GF-D8 (cell line): ENCODE results near the gene MKNK1.
A peak's percentile ranks its signal among the peaks of the same experiment; 100 is the strongest.

Source experiments
- DNase-seq: peaks from one replicate; lab custom pipeline; 2025; lab: John Stamatoyannopoulos, UW

MKNK1 gene

DNA sequence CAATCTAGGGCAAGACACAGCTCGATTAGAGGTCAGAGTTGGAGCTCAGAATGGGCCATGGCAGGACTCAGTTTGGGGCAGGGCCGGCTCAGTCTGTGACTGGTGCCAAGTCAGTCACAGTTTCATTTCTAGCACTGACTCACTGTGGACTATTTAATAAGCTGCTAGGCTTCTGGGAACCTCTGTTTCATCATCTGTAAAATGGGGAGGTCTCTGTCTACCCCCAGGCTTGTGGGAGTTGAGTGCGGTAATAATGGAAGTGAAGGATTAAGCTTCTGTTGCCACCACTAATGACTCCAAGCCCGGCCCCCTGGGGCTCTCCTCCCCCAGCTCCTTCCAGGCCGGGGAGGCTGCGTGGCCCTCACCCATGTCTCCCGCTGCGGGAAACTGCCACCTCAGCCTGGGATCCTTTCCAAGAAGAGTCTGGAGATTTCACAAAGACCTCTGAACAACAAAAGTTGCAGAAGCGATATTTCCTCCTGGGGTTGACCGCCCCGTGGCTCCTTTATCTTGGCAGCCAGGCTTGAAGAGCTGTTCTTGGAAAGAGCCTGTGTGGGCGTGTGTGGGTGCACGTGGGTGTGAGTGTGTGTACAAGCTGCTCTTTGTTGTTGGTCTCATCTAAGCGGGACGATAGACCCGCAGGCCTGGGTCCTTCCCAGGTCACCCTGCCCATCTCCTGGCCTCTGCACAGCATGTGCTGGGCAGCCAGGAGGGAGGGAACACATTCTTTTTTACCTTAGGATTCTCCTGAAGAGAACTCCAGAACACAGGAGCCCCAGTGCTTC is 81.7 kb downstream of the MKNK1 start:
- peak; percentile 96 for DNase-seq

DNA sequence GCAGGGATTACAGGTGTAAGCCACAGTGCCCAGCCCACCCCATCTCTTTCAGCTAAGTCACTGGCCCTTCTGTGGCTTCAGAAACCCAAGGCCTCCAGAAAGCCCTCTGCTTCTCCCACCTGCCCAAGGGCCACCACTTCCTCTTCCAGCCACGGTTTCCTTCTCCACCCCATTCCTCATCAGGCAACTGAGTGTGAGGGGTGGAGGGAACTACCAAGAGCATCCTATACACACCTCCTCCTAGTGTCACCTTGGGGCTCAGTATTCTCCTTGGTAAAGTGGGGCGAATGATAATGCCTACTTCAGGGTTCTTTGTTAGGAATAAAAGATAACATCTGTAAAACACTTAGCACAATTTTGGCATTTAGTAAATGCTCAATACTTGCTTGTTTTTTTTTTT is 82.7 kb downstream of the MKNK1 start:
- DNase-seq = peak; percentile 35

DNA sequence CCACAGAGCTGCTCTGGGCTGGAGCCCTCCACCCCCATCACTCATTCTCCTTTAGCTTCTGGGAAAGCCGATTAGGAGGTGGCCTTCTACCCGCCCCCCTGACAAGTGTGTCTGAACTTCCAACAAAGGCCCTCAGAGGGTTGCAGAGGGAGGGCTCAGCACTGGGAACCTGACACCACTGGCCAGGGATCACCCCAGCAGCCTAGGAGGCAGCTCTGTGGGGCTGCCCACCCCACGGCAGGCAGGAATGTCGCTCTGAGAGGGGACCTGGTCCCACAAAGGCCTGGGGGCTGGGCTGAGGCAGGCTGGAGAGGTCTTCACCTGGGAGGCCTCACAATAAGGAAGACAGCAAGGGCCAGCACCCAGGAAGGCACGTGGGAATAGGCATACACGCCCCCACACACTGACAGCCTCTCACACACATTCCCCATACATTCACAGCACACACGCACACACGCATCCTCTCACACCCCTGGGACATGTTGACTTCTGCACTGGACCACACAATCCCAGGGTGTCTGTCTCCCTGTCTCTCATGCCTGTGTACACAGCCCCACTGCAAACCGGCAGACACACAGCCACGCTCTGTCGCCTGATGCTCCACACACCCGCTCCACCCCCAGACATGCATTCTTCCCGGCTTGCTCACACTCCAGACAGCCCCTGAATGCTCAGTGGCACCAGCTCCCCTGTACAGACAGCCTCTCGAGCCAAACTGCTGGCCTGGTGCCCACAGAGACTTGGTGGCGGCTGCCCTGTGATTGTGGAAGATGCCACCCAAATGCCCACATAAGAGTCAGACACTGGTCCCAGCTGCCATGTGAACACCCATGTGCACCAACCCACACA is 83.8 kb downstream of the MKNK1 start:
- no peak for DNase-seq

- no peak for DNase-seq
Measured at GRCh38 chr1:46519209-46519608, 84.9 kb downstream of the MKNK1 start.

GRCh38 chr1:46517932-46518498 is 86.1 kb downstream of the MKNK1 start:
- DNase-seq = no peak

GRCh38 chr1:46517010-46517600 is 87.0 kb downstream of the MKNK1 start:
- no peak for DNase-seq

DNA sequence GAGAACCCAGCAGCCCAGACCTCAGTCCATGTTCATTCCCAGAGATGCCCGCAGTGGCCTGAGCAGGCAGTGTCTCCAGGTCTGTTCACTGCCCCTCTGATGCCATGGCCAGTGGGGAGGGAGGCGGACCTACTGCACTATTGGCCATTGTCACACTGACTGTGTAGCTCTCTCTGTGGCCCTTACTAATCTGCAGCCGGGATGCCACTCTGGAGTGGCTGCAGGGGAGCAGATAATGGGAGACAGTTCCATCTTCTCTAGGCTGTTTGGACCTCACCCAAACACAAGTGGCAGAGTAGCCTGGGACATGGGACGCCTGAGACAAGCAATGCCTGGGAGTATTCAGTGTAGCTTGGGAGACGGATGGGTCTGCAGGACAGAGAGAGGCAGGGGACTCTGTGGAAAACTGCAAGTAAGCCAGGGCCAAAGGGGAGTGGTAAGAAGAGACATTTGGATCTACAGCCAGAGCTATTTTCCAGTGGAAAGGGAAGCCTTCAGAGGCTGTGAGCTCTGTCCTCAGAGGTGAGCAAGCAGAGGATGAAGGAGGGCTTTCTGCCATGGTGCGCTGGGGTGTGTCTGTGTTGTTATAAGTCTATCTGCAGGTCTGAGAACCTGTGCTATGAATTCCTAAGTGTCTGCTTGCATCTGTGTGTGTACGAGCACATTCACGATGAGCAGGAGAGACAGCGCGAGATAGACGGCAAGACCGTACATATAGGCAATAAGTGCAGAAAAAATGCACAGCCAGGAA is 87.7 kb downstream of the MKNK1 start:
- no peak for DNase-seq

- DNase-seq = no peak
Measured at GRCh38 chr1:46515576-46515975, 88.5 kb downstream of the MKNK1 start.

DNA sequence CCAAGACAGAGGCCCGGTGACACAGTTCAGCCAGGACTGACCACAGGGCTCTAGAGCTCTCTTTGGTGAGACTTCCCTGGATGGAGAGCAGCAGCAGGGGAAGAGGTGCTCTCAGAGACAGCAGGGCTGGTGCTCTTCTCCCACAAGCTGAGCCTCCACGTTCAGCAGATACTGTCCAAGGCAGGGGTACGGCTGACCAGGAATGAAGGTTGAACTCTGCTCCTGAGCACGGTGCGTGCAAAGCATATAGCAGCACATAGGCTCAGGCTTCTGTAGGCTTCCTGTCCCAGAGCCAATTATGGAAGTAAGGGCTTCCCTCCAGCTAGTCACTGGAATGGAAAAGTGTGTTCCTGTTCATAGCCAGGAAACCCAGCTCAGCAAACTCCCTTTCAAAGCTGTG is 90.5 kb downstream of the MKNK1 start:
- no peak for DNase-seq

GRCh38 chr1:46512792-46513190 is 91.3 kb downstream of the MKNK1 start:
- no peak for DNase-seq

- no peak for DNase-seq
Measured at GRCh38 chr1:46512135-46512791, 91.8 kb downstream of the MKNK1 start.

- DNase-seq = no peak
Measured at GRCh38 chr1:46510998-46511365, 93.1 kb downstream of the MKNK1 start.

DNA sequence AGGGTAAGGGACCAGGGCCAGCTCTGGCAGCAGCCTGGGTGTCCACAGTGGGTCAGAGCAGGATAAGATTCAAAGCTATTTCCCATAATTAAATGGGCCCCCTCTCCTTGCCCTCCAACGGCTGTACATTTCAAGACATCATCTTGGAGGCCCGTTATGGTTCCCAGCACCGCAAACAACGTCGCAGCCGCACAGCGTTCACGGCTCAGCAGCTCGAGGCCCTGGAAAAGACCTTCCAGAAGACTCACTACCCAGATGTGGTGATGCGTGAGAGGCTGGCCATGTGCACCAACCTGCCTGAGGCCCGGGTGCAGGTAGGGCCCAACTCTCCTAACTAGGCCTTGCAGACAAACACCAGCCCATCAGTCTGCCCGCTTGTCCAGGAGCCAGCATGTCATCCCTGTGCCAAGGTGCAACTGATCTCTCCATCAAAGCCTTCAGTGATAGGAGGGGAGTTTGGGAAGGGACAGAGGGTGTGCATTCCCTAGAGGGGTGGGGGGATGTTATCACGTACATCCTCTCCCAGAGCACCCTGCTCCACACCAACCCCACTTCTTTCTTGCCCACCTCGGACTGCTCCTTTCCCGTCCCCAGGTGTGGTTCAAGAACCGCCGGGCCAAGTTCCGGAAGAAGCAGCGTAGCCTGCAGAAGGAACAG is 93.6 kb downstream of the MKNK1 start:
- no peak for DNase-seq

DNA sequence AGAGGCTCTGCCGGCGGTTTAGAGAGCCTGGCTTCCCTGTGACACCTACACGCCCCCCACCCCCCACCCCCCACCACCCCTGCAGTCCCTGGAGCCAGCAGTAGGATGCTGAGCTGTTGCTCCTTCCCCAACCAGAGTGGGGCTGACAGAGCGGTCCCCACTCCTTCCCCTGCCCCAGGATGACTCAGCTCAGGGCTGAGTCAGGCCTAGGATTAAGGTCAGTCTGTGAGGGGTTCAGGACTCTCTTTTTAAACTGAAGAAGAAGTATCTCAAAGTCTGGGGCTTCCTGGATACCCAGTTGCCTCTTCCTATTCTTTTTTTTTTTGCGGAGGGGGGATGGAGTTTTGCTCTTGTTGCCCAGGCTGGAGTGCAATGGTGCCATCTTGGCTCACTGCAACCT is 95.3 kb downstream of the MKNK1 start:
- DNase-seq = no peak
